Body of pancreas (tissue), 4 donors: Measurements from ENCODE around the gene TPMT.

Experiments
- CTCF ChIP-seq, 7 experiments: fragments of 450-650 bp in 4 of 7; fragments of 200-600 bp in 3 of 7; sonication (generic) in 3 of 7; IDR thresholded peaks; one replicate each; pipeline ENCODE4 v1.5.1; 2016 to 2019; ENCODE audit warnings: antibody characterized with exemption in 7 of 7
- POLR2A ChIP-seq, 3 donors: fragments of 450-650 bp; IDR thresholded peaks; one replicate each; pipeline ENCODE4 v1.6.1; 2016; ENCODE audit warnings: antibody characterized with exemption in 3 of 3, mild to moderate bottlenecking in 2 of 3

- TF ChIP-seq CTCF (IDR thresholded peaks at IDR 0.05) (no peak), POLR2A (IDR thresholded peaks at IDR 0.05) (no peak)
Observed at GRCh38 chr6:18160911-18161310, 6.0 kb upstream of the TPMT start.
